Midbrain (tissue), 1 donor: ENCODE data around the gene FBXL3.

Experiments used
- DNase-seq: peaks from one replicate; lab custom pipeline; 2025; lab: John Stamatoyannopoulos, UW

FBXL3 gene, protein sequence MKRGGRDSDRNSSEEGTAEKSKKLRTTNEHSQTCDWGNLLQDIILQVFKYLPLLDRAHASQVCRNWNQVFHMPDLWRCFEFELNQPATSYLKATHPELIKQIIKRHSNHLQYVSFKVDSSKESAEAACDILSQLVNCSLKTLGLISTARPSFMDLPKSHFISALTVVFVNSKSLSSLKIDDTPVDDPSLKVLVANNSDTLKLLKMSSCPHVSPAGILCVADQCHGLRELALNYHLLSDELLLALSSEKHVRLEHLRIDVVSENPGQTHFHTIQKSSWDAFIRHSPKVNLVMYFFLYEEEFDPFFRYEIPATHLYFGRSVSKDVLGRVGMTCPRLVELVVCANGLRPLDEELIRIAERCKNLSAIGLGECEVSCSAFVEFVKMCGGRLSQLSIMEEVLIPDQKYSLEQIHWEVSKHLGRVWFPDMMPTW

GRCh38 chr13:77026861-77027621 lies at the start of gene FBXL3:
Gene FBXL3, minus strand, starts transcription at chr13:77027159. Its CDS starts 5,299 bp downstream, at chr13:77021860.
- peak; percentile 88 for DNase-seq

- no peak for DNase-seq
Measured at GRCh38 chr13:77067519-77067918, 40.6 kb upstream of the FBXL3 start.

DNA sequence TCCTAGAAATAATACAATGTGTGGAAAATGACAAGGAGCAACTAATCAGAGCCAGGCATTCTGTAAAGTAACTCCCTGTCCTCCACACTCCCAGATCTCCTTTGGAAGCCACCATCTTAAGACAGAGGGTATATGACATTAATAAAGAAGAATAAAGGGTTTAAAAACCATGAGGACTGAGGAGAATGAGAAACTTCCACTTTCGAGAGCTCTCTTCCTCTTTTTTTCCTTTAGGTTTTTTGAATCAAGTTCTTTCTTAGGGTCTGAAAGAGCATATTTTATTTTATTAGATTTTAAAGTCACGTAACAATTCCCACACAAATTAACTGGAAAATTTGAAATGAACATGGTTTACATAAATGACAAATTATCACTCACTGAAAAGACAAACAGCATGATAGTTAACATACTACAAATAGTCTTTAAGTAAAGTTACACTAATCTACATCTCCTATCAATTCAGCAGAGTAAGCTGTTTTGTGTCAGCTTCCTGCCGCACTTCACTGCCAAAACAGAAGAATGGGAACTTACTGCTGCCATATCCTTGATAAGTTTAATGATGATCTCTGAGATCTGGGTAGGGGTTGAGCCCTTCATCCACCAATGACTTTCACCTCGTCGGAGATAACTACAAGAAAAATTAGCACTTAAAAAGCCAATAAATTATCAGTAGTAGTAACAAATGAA lies 38.6 kb upstream of the FBXL3 start:
- DNase-seq = no peak

DNA sequence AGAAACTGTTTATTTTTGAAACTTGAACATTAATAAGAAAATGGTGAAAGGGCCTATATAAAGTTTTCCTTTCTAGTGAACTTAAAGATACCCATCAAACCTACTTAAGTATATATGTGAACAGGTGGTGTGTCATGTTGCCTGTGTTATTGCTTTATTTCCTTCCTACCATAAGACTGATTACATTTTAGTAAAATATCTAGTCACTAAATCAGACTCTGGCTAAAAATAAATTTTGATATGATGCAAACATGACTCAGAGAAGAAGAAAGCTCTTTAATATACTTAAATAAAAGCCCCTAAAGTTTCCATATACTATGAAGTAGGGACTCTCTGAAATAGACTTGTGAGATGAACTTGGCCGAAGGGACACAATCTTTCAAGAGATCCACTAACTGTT lies 35.1 kb upstream of the FBXL3 start:
- no peak for DNase-seq

- no peak for DNase-seq
Measured at GRCh38 chr13:77061362-77061761, 34.4 kb upstream of the FBXL3 start.

DNA sequence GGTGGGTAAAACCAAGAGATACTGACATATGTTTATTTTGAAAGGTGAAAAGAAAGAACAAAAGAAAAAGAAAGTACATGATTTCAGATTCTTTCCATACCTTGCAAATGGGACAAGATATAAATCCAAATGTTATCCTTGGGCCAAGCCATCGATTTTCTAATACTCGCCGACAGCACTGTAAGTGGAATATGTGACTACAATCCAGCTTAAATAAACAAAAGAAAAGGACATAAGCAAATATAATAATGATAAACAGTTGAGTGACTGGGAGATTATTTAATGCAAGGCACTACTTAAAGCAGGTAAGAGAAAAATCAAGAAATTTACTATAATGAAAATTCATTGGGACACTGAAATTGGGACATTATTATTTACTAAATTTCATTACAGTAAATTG lies 29.9 kb upstream of the FBXL3 start:
- no peak for DNase-seq

DNA sequence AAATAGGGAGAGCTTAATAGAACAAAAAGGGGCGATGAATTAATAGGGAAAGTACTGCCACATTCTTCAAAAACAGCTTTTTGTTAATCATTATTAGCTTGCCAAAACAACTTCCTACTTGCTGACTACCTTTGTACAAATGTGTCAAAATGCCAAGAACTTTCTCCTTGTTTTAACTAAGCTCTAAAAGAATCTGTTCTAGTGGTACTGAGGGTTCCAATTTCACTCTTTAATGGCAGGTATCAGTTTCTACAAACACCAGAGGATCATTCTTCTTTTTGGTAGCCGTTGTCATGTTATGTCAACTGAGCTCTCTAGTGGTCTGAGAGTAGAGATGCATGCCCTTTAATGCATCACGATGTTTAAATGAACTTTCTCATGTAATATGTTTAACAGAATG lies 29.4 kb upstream of the FBXL3 start:
- DNase-seq = no peak

DNA sequence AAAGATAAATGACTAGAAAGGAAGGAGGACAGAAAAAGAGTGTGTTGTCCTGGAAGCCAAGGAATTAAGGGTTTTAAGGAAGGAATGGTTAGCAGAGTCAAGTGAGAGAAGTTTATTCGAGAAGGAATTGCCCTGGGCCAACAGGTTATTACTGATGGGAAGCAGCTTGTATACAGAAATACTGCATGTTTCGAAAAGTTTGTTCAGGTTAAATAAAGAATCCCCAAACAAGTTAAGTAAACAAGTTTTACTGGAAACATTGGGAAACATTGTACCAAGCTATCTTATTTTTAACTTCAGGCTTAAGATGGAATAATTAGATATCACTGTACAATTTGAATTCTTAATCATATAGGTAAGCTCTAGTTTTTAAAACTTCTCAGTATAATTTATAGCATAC lies 28.2 kb upstream of the FBXL3 start:
- DNase-seq = no peak

GRCh38 chr13:77053192-77053591 lies 26.2 kb upstream of the FBXL3 start:
- DNase-seq = no peak

- DNase-seq = no peak
Measured at GRCh38 chr13:77048681-77049080, 21.7 kb upstream of the FBXL3 start.

DNA sequence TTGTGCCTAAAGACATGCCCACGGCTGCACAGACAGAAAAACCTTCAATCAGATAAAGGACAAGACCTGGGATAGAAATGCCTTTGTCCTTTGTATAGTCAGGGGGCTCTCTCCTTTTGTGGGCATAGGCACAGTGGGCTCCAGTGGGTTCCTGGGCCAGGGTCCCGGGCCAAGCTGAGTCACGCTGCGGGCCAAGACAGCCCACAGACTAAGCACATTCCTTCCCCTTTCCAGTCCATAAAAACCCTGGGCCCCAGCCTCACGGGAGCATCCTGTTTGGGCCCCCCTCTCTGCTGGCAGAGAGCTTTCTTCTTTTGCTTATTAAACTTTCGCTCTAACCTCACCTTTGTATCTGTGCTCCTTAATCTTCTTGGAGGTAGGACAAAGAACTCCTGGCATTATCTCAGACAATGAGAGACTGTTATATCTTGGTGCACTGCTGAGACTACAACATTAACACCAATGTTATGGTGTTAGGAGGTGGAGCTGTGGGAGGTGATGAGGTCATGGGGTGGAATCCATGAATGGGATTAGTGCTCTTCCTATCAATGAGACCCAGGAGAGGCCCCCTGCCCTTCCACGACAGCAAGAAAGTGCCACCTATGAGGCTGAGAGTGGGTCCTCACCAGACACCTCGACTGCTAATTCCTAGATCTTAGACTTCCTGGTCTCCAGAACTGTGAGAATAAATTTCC lies 20.8 kb upstream of the FBXL3 start:
- no peak for DNase-seq

DNA sequence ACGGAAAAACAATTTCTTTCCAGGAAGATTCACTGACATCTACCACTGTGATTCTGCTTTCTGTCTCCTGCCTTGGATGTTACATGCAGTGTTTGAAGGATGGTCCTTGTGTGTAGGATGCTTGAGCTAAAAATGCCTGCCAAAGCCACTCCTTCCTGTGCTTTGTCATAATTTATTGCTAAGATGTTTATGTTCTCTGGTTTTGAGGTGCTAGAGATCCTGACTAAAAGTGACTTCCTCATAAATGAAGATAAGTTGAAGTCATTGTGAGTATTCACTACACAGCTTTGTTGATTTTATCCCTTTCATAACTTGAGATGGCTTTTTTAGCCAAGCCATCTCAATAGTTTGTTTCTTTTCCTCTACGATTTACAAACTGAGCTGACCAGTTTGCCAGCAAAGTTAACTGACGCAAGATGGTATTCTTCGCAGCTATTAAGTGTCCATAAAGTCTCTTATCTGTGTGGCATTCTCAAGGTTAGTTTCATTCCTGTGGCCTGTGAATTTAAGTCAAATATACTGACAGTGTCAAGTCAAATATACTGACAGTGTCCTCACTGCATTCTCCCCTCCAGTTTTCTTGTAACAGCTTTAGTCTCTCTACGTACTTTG lies 15.7 kb upstream of the FBXL3 start:
- no peak for DNase-seq

DNA sequence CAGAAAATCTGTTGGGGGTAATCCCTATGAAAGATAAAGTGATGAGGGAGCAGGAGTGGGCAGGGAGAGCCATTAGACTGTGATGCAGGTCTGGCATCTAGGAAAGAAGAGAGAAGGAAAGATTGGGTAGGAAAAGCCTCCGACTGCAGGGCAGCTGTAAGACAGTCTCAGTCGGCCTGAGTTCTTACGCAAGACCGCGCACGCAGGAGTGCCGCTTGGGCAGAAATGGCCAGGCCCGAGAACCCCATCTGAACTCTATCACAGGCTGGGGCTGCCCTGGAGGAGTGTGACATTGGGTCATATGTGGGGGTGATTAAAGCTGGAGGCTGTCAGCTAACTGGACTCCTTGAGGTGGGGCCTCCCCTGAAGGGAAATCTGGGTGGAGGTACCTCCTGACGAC lies 13.9 kb upstream of the FBXL3 start:
- DNase-seq = no peak

DNA sequence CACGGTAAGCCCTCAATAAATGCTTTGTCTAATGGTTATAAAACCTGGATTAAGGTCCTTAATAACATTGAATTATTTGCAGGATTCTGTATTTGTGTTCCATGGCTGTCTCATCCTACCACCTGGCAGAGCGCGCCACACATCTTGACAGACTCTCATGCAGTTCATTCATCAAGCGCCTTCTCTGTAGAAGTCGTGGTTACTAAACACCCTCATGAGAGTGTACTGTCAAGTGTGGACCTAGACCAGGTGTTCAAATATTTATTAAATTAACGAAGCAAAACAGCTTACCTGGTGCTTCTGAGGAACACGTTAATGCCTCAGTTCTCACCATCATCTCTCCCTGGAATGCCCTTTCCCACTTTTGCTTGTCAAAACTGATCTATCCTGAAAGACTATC lies 13.1 kb upstream of the FBXL3 start:
- DNase-seq = no peak

GRCh38 chr13:77038907-77039480 lies 12.0 kb upstream of the FBXL3 start:
- no peak for DNase-seq

DNA sequence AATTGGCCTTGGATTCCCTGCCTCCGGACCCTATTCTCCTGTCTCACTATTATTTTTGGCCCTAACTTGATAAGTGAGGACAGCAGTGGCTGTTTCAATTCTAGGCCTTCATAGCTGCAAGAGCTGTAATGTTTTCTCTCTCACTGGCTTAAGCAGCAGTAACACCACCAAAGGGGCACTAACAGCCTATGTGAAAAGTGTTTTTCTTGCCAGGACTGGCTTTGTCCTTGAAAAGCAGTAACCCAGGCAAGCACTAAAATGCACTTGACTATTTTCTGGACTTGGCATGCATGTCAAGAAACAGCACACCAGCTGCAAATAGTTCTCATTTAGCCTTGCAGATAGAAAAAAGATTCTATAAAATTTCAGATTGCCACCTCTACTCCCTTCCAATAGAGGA lies 9.3 kb upstream of the FBXL3 start:
- DNase-seq = peak; percentile 56

GRCh38 chr13:77034881-77035280 lies 7.9 kb upstream of the FBXL3 start:
- no peak for DNase-seq

GRCh38 chr13:77033717-77034302 lies 6.9 kb upstream of the FBXL3 start:
- DNase-seq = no peak

DNA sequence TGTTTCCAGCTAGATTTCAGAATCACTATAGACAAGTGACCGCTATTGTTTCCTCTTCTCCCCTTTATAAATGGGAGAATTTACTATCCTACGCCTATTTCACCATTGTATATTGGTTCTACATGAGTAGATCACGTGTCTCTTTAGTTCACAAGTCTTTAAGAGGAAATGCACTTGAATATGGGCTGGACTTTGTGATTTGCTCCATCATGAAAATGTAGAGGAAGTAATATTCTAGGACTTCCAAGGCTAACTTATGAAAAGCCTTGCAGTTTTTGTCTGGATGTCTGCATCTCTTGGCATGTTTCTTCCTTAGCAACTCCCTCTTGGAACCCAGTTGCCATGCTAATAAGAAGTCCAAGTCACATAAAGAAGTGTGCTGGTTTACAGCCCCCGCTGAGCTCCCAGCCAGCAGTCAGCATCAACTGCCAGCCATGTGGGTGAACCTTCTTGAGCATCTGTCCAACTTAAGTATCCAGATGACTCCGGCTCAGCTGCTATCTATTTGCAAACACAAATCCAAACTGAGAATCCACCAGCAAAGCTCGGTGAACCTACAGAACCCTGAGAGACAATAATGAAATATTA lies 4.8 kb upstream of the FBXL3 start:
- no peak for DNase-seq

DNA sequence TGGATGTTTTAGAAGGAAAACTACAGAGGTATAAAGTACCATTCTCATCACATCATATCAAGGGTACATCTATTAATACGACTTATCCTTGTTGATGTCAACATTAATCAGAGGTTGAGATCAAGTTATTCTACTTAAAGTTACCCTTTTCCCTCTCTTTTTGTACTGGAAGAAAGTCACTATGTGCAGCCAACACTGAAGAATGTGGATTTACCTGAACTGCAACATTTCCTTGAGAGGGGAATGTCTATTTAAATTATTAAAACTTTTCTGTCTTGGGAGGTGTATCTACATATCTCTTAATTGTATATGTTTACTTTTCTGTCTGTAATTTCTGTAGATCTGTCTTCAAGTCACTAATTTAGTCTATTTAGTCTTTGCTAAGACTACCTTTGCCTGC lies 2.5 kb upstream of the FBXL3 start:
- no peak for DNase-seq

DNA sequence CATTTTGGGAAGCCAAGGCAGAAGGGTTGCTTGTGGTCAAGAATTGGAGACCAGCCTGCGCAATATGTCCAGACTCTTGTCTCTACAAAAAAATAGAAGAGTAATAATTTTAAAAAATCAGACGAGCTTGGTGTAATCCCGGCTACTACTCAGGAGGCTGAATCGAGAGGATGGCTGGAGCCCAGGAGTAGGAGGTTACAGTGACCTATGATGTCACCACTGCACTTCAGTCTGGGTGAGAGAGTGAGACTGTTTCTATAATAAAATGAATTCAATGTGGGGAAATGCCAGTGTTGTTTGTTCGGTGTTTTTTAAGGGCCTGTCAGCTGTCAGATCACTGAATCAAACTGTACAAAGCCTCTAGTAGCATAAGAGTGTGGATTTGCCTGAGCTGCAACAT lies 1.2 kb upstream of the FBXL3 start:
- no peak for DNase-seq
